PFSK-1 (cell line): ENCODE measurements around the gene AFF2.

Source experiments
- FOXP2 ChIP-seq: optimal IDR thresholded peaks from 2 replicates; pipeline ENCODE3; 2011; ENCODE audit warnings: borderline replicate concordance, control low read depth, inconsistent platforms; ENCODE audit not compliant: insufficient read depth; ENCODE audit errors: extremely low read length, extremely low read depth
- POLR2AphosphoS5 ChIP-seq: IDR thresholded peaks from 2 replicates; pipeline ENCODE4 v1.6.1; 2012; ENCODE audit warnings: low read depth, mild to moderate bottlenecking, control low read depth, low read length, moderate library complexity
- SIN3A ChIP-seq: IDR thresholded peaks from 2 replicates; pipeline ENCODE4 v1.6.1; 2012; ENCODE audit warnings: mild to moderate bottlenecking, low read length, moderate library complexity, borderline replicate concordance; ENCODE audit not compliant: insufficient read depth
- TAF1 ChIP-seq: IDR thresholded peaks from 2 replicates; pipeline ENCODE4 v1.6.1; 2012; ENCODE audit warnings: low read length, control low read depth, borderline replicate concordance; ENCODE audit not compliant: insufficient read depth
- TF ChIP-seq, protein P1 (sequence below), 2 experiments: IDR thresholded peaks; 2 replicates each; pipeline versions ENCODE4 v1.6.1 to v1.8.0; 2011 to 2012; ENCODE audit warnings: low read depth in 2 of 2, low read length in 2 of 2, control low read depth in 1 of 2, inconsistent platforms in 1 of 2, mild to moderate bottlenecking in 1 of 2, moderate library complexity in 1 of 2; ENCODE audit not compliant: insufficient read depth in 1 of 2

DNA sequence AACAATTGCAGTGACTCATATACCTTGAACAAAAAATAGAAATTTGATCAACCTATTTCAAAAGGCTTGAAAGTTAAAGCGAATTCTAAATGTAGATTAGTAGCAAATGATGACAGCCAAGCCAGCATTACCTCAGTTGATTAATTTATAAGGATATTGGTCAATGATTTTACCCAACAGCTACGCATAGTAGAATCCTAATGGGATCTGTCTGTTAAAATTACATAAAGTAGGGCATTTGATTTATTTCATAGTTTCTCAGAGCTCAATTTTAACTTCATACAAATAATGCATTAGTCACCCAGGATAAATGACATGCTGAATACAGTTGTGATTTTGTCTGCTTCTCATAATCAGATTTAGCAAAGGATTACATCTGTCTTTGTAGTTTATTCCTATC lies 12.0 kb downstream of the AFF2 start:
- TF ChIP-seq POLR2AphosphoS5, result no peak
- TF ChIP-seq, protein P1, sequence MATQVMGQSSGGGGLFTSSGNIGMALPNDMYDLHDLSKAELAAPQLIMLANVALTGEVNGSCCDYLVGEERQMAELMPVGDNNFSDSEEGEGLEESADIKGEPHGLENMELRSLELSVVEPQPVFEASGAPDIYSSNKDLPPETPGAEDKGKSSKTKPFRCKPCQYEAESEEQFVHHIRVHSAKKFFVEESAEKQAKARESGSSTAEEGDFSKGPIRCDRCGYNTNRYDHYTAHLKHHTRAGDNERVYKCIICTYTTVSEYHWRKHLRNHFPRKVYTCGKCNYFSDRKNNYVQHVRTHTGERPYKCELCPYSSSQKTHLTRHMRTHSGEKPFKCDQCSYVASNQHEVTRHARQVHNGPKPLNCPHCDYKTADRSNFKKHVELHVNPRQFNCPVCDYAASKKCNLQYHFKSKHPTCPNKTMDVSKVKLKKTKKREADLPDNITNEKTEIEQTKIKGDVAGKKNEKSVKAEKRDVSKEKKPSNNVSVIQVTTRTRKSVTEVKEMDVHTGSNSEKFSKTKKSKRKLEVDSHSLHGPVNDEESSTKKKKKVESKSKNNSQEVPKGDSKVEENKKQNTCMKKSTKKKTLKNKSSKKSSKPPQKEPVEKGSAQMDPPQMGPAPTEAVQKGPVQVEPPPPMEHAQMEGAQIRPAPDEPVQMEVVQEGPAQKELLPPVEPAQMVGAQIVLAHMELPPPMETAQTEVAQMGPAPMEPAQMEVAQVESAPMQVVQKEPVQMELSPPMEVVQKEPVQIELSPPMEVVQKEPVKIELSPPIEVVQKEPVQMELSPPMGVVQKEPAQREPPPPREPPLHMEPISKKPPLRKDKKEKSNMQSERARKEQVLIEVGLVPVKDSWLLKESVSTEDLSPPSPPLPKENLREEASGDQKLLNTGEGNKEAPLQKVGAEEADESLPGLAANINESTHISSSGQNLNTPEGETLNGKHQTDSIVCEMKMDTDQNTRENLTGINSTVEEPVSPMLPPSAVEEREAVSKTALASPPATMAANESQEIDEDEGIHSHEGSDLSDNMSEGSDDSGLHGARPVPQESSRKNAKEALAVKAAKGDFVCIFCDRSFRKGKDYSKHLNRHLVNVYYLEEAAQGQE (IDR thresholded peaks at IDR 0.05; ENCODE audit: insufficient read depth in 1 of 2, low read depth in 2 of 2, low read length in 2 of 2), result no peak
- no peak for TF ChIP-seq TAF1
- no peak for TF ChIP-seq SIN3A
- TF ChIP-seq FOXP2, result no peak
